HEK293 (cell line): ENCODE data around the gene HIGD1A.

ENCODE experiments used
- CTCF ChIA-PET: fragments of 350-600 bp; formaldehyde crosslinking; extraction: SDS; loops from one replicate; lab custom pipeline; 2021; ENCODE audit warnings: antibody characterized with exemption; lab: Yijun Ruan, JAX
- POLR2A ChIA-PET: fragments of 300-600 bp; formaldehyde crosslinking; extraction: SDS; loops from one replicate; lab custom pipeline; 2020; ENCODE audit warnings: antibody characterized with exemption, inconsistent platforms; lab: Yijun Ruan, JAX
- H3K27ac ChIP-seq: fragments of 200-500 bp; sonication (Bioruptor generic); 2 replicates; pipeline ENCODE4 v1.5.1; 2014; ENCODE audit warnings: low read depth, low read length, control low read depth, inconsistent platforms; ENCODE audit errors: extremely low read depth
- H3K36me3 ChIP-seq, 2 experiments: fragments of 200-500 bp in 1 of 2; sonication (Bioruptor generic) in 1 of 2; 1 replicate in 1 of 2; 2 replicates in 1 of 2; pipeline ENCODE4 v1.5.1; 2014 to 2017; ENCODE audit warnings: inconsistent platforms in 2 of 2, low read length in 2 of 2; ENCODE audit not compliant: control insufficient read depth in 2 of 2, insufficient read depth in 1 of 2
- H3K4me1 ChIP-seq: fragments of 200-500 bp; sonication (Bioruptor generic); 2 replicates; pipeline ENCODE4 v1.5.1; 2014; ENCODE audit warnings: mild to moderate bottlenecking, low read length, inconsistent platforms; ENCODE audit not compliant: control insufficient read depth, insufficient read depth
- H3K4me3 ChIP-seq: 2 replicates; pipeline ENCODE4 v1.5.1; 2011; ENCODE audit warnings: low read depth, mild to moderate bottlenecking, control low read depth, low read length, moderate library complexity
- H3K9me3 ChIP-seq: fragments of 200-500 bp; sonication (Bioruptor generic); 2 replicates; pipeline ENCODE4 v1.5.1; 2014; ENCODE audit warnings: low read depth, low read length, inconsistent platforms; ENCODE audit not compliant: control insufficient read depth, insufficient read depth
- GLIS1 ChIP-seq: fragments of 450-650 bp; formaldehyde crosslinking; IDR thresholded peaks from 2 replicates; pipeline ENCODE4 v1.5.1; 2016; ENCODE audit warnings: missing biosample characterization, missing genetic modification characterization
- HOXA7 ChIP-seq: sonication (generic); formaldehyde crosslinking; IDR thresholded peaks from 2 replicates; pipeline ENCODE4 v1.8.1; 2022; ENCODE audit warnings: missing genetic modification reagents, borderline replicate concordance
- TCF7L2 ChIP-seq: IDR thresholded peaks from 2 replicates; pipeline ENCODE4 v1.6.1; 2011; ENCODE audit warnings: low read depth, mild to moderate bottlenecking, inconsistent platforms, low read length, moderate library complexity, borderline replicate concordance
- ZBTB20 ChIP-seq: fragments of 450-650 bp; formaldehyde crosslinking; IDR thresholded peaks from 2 replicates; pipeline ENCODE4 v1.5.1; 2016; ENCODE audit warnings: missing biosample characterization, missing genetic modification characterization
- ZNF114 ChIP-seq: fragments of 450-650 bp; formaldehyde crosslinking; IDR thresholded peaks from 2 replicates; pipeline ENCODE4 v1.5.0; 2017; ENCODE audit warnings: missing biosample characterization, missing genetic modification characterization
- ZNF121 ChIP-seq: fragments of 450-650 bp; formaldehyde crosslinking; IDR thresholded peaks from 2 replicates; pipeline ENCODE4 v1.5.1; 2016; ENCODE audit warnings: missing biosample characterization, missing genetic modification characterization
- ZNF16 ChIP-seq: fragments of 450-650 bp; formaldehyde crosslinking; IDR thresholded peaks from 2 replicates; pipeline ENCODE4 v1.5.1; 2016; ENCODE audit warnings: low read depth, missing biosample characterization, missing genetic modification characterization
- ZNF2 ChIP-seq: fragments of 450-650 bp; formaldehyde crosslinking; IDR thresholded peaks from 2 replicates; pipeline ENCODE4 v1.5.1; 2016; ENCODE audit warnings: missing biosample characterization, missing genetic modification characterization
- ZNF23 ChIP-seq: fragments of 450-650 bp; formaldehyde crosslinking; IDR thresholded peaks from 2 replicates; pipeline ENCODE4 v1.5.1; 2016; ENCODE audit warnings: missing biosample characterization, missing genetic modification characterization, borderline replicate concordance
- ZNF335 ChIP-seq: fragments of 450-650 bp; formaldehyde crosslinking; conservative IDR thresholded peaks from 2 replicates; pipeline ENCODE4 v1.5.1; 2016; ENCODE audit warnings: missing biosample characterization, missing genetic modification characterization
- ZNF423 ChIP-seq: fragments of 450-650 bp; formaldehyde crosslinking; IDR thresholded peaks from 2 replicates; pipeline ENCODE4 v1.5.1; 2016; ENCODE audit warnings: missing biosample characterization, missing genetic modification characterization
- ZNF426 ChIP-seq: fragments of 450-650 bp; formaldehyde crosslinking; IDR thresholded peaks from 2 replicates; pipeline ENCODE4 v1.5.1; 2017; ENCODE audit warnings: missing biosample characterization, missing genetic modification characterization, mild to moderate bottlenecking, inconsistent platforms, moderate library complexity
- ZNF433 ChIP-seq: fragments of 450-650 bp; formaldehyde crosslinking; IDR thresholded peaks from 2 replicates; pipeline ENCODE4 v1.5.1; 2016; ENCODE audit warnings: missing biosample characterization, missing genetic modification characterization, low read depth
- ZNF473 ChIP-seq: fragments of 450-650 bp; formaldehyde crosslinking; IDR thresholded peaks from 2 replicates; pipeline ENCODE4 v1.5.1; 2017; ENCODE audit warnings: missing biosample characterization, missing genetic modification characterization
- ZNF488 ChIP-seq: fragments of 450-650 bp; formaldehyde crosslinking; IDR thresholded peaks from 2 replicates; pipeline ENCODE4 v1.5.1; 2016; ENCODE audit warnings: missing biosample characterization, missing genetic modification characterization
- ZNF610 ChIP-seq: fragments of 450-650 bp; formaldehyde crosslinking; IDR thresholded peaks from 2 replicates; pipeline ENCODE4 v1.5.1; 2016; ENCODE audit warnings: missing biosample characterization, missing genetic modification characterization, borderline replicate concordance
- ZNF701 ChIP-seq: fragments of 450-650 bp; formaldehyde crosslinking; IDR thresholded peaks from 2 replicates; pipeline ENCODE4 v1.5.1; 2016; ENCODE audit warnings: missing biosample characterization, missing genetic modification characterization
- ZNF785 ChIP-seq: fragments of 450-650 bp; formaldehyde crosslinking; IDR thresholded peaks from 2 replicates; pipeline ENCODE4 v1.5.1; 2016; ENCODE audit warnings: missing biosample characterization, missing genetic modification characterization
- ZNF791 ChIP-seq: fragments of 450-650 bp; formaldehyde crosslinking; IDR thresholded peaks from 2 replicates; pipeline ENCODE4 v1.5.1; 2016; ENCODE audit warnings: missing biosample characterization, missing genetic modification characterization
- TF ChIP-seq, protein P1 (sequence below): fragments of 450-650 bp; formaldehyde crosslinking; IDR thresholded peaks from 2 replicates; pipeline ENCODE4 v1.5.1; 2016; ENCODE audit warnings: missing biosample characterization, missing genetic modification characterization
- TF ChIP-seq, protein P2 (sequence below): sonication (generic); formaldehyde crosslinking; IDR thresholded peaks from 2 replicates; pipeline ENCODE4 v1.8.1; 2022; ENCODE audit warnings: mild to moderate bottlenecking, moderate library complexity, missing genetic modification reagents
- TF ChIP-seq, protein P3 (sequence below): fragments of 450-650 bp; formaldehyde crosslinking; IDR thresholded peaks from 2 replicates; pipeline ENCODE4 v1.5.1; 2016; ENCODE audit warnings: missing biosample characterization, missing genetic modification characterization, borderline replicate concordance
- TF ChIP-seq, protein P4 (sequence below): fragments of 450-650 bp; formaldehyde crosslinking; IDR thresholded peaks from 2 replicates; pipeline ENCODE4 v1.5.1; 2016; ENCODE audit warnings: missing biosample characterization, missing genetic modification characterization

Gene HIGD1A

GRCh38 chr3:42752961-42753360 lies 51.3 kb downstream of the HIGD1A start:
- no peak overlapping the region for H3K4me3 ChIP-seq
- ChIA-PET POLR2A (no interaction called here), CTCF (interaction anchor here (0.6 kb wide), 1 partner anchor 170 kb away, joined by 3 read pairs; no protein-coding TSS in a partner anchor)
- H3K4me1 ChIP-seq = no peaks in the 10 kb centered on the region
- no peaks in the 10 kb centered on the region for H3K9me3 ChIP-seq
- TF ChIP-seq ZNF785 = no peak
- TF ChIP-seq ZNF2 = no peak
- TF ChIP-seq, protein P1, sequence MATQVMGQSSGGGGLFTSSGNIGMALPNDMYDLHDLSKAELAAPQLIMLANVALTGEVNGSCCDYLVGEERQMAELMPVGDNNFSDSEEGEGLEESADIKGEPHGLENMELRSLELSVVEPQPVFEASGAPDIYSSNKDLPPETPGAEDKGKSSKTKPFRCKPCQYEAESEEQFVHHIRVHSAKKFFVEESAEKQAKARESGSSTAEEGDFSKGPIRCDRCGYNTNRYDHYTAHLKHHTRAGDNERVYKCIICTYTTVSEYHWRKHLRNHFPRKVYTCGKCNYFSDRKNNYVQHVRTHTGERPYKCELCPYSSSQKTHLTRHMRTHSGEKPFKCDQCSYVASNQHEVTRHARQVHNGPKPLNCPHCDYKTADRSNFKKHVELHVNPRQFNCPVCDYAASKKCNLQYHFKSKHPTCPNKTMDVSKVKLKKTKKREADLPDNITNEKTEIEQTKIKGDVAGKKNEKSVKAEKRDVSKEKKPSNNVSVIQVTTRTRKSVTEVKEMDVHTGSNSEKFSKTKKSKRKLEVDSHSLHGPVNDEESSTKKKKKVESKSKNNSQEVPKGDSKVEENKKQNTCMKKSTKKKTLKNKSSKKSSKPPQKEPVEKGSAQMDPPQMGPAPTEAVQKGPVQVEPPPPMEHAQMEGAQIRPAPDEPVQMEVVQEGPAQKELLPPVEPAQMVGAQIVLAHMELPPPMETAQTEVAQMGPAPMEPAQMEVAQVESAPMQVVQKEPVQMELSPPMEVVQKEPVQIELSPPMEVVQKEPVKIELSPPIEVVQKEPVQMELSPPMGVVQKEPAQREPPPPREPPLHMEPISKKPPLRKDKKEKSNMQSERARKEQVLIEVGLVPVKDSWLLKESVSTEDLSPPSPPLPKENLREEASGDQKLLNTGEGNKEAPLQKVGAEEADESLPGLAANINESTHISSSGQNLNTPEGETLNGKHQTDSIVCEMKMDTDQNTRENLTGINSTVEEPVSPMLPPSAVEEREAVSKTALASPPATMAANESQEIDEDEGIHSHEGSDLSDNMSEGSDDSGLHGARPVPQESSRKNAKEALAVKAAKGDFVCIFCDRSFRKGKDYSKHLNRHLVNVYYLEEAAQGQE = no peak
- no peak for TF ChIP-seq ZNF433 (tag by site-specific recombination)
- TF ChIP-seq ZNF121 (tag by site-specific recombination) = no peak
- no peak for TF ChIP-seq ZNF23
- TF ChIP-seq GLIS1 (tag by site-specific recombination) = no peak
- TF ChIP-seq TCF7L2 = no peak
- no peak for TF ChIP-seq ZNF791
- no peak for TF ChIP-seq ZNF473 (tag by site-specific recombination)
- no peak for TF ChIP-seq ZNF426
- TF ChIP-seq ZNF610 = no peak
- no peak for TF ChIP-seq ZNF423 (tag by site-specific recombination)
- no peak for TF ChIP-seq ZNF114 (tag by site-specific recombination)
- TF ChIP-seq, protein P2, sequence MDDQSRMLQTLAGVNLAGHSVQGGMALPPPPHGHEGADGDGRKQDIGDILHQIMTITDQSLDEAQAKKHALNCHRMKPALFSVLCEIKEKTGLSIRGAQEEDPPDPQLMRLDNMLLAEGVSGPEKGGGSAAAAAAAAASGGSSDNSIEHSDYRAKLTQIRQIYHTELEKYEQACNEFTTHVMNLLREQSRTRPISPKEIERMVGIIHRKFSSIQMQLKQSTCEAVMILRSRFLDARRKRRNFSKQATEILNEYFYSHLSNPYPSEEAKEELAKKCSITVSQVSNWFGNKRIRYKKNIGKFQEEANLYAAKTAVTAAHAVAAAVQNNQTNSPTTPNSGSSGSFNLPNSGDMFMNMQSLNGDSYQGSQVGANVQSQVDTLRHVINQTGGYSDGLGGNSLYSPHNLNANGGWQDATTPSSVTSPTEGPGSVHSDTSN (CRISPR knock-in tag) = no peak
- no peak for TF ChIP-seq ZBTB20
- no peak for TF ChIP-seq ZNF16 (tag by site-specific recombination)
- H3K36me3 ChIP-seq = no peaks in the 10 kb centered on the region
- no peak overlapping the region for H3K27ac ChIP-seq

GRCh38 chr3:42752441-42752840 lies 51.8 kb downstream of the HIGD1A start:
- H3K36me3 ChIP-seq = no peaks in the 10 kb centered on the region
- H3K4me3 ChIP-seq = no peak overlapping the region
- H3K9me3 ChIP-seq = no peaks in the 10 kb centered on the region
- H3K27ac ChIP-seq = no peak overlapping the region
- no peaks in the 10 kb centered on the region for H3K4me1 ChIP-seq
- TF ChIP-seq HOXA7 (CRISPR knock-in tag) (no peak), ZNF488 (tag by site-specific recombination) (no peak), ZNF701 (tag by site-specific recombination) (no peak), ZNF335 (tag by site-specific recombination) (no peak)
- TF ChIP-seq, protein P3, sequence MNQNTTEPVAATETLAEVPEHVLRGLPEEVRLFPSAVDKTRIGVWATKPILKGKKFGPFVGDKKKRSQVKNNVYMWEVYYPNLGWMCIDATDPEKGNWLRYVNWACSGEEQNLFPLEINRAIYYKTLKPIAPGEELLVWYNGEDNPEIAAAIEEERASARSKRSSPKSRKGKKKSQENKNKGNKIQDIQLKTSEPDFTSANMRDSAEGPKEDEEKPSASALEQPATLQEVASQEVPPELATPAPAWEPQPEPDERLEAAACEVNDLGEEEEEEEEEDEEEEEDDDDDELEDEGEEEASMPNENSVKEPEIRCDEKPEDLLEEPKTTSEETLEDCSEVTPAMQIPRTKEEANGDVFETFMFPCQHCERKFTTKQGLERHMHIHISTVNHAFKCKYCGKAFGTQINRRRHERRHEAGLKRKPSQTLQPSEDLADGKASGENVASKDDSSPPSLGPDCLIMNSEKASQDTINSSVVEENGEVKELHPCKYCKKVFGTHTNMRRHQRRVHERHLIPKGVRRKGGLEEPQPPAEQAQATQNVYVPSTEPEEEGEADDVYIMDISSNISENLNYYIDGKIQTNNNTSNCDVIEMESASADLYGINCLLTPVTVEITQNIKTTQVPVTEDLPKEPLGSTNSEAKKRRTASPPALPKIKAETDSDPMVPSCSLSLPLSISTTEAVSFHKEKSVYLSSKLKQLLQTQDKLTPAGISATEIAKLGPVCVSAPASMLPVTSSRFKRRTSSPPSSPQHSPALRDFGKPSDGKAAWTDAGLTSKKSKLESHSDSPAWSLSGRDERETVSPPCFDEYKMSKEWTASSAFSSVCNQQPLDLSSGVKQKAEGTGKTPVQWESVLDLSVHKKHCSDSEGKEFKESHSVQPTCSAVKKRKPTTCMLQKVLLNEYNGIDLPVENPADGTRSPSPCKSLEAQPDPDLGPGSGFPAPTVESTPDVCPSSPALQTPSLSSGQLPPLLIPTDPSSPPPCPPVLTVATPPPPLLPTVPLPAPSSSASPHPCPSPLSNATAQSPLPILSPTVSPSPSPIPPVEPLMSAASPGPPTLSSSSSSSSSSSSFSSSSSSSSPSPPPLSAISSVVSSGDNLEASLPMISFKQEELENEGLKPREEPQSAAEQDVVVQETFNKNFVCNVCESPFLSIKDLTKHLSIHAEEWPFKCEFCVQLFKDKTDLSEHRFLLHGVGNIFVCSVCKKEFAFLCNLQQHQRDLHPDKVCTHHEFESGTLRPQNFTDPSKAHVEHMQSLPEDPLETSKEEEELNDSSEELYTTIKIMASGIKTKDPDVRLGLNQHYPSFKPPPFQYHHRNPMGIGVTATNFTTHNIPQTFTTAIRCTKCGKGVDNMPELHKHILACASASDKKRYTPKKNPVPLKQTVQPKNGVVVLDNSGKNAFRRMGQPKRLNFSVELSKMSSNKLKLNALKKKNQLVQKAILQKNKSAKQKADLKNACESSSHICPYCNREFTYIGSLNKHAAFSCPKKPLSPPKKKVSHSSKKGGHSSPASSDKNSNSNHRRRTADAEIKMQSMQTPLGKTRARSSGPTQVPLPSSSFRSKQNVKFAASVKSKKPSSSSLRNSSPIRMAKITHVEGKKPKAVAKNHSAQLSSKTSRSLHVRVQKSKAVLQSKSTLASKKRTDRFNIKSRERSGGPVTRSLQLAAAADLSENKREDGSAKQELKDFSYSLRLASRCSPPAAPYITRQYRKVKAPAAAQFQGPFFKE (tag by site-specific recombination) = no peak
- TF ChIP-seq, protein P4, sequence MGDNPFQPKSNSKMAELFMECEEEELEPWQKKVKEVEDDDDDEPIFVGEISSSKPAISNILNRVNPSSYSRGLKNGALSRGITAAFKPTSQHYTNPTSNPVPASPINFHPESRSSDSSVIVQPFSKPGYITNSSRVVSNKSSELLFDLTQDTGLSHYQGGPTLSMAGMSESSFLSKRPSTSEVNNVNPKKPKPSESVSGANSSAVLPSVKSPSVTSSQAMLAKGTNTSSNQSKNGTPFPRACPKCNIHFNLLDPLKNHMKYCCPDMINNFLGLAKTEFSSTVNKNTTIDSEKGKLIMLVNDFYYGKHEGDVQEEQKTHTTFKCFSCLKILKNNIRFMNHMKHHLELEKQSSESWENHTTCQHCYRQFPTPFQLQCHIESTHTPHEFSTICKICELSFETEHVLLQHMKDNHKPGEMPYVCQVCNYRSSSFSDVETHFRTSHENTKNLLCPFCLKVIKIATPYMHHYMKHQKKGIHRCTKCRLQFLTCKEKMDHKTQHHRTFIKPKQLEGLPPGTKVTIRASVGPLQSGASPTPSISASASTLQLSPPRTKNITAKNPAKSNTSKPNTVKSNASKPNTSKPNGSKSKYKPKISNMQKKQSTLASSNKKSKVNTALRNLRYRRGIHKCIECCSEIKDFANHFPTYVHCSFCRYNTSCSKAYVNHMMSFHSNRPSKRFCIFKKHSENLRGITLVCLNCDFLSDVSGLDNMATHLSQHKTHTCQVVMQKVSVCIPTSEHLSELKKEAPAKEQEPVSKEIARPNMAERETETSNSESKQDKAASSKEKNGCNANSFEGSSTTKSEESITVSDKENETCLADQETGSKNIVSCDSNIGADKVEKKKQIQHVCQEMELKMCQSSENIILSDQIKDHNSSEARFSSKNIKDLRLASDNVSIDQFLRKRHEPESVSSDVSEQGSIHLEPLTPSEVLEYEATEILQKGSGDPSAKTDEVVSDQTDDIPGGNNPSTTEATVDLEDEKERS = no peak
- CTCF ChIA-PET = interaction anchor here (1.4 kb wide), 1 partner anchor 180 kb away, joined by 4 read pairs; no protein-coding TSS in a partner anchor
- POLR2A ChIA-PET = no interaction called here
